Ramos (cell line): ENCODE data around the gene OR2W1.

ENCODE experiments used
- in situ Hi-C: fragments of 300-500 bp; cut with MboI; formaldehyde crosslinking; loops from one replicate; pipeline ENCODE4 v1.14.3; 2022; ENCODE audit warnings: low sequenced_read_pairs; ENCODE audit not compliant: unreplicated experiment

Gene OR2W1

GRCh38 chr6:29045075-29045474 is at the start of gene OR2W1:
OR2W1 (minus strand) TSS chr6:29045175; CDS start chr6:29045175, 0 bp downstream.
- in situ Hi-C loops: no loop called here

GRCh38 chr6:29092957-29093356 is 48.0 kb upstream of the OR2W1 start:
- in situ Hi-C loops: no loop called here

GRCh38 chr6:29087213-29087612 is 42.2 kb upstream of the OR2W1 start, which contains the start of gene OR2B3:
OR2B3 (minus strand) TSS chr6:29087313; CDS start chr6:29087248, 65 bp downstream.
- in situ Hi-C loops: no loop called here

GRCh38 chr6:29082457-29082856 is 37.5 kb upstream of the OR2W1 start:
- in situ Hi-C loops: no loop called here

- in situ Hi-C loops: no loop called here
These were observed 36.3 kb upstream of the OR2W1 start for GRCh38 chr6:29081312-29081711.

- in situ Hi-C loops: no loop called here
These were observed 34.2 kb upstream of the OR2W1 start for GRCh38 chr6:29079203-29079602.

- in situ Hi-C loops: no loop called here
These were observed 27.1 kb upstream of the OR2W1 start for GRCh38 chr6:29071831-29072723.

GRCh38 chr6:29051680-29052079 is 6.7 kb upstream of the OR2W1 start:
- in situ Hi-C loops: no loop called here

GRCh38 chr6:29035951-29036350 is 9.0 kb downstream of the OR2W1 start:
- in situ Hi-C loops: no loop called here

- in situ Hi-C loops: no loop called here
These were observed 16.2 kb downstream of the OR2W1 start for GRCh38 chr6:29028821-29029220.

- in situ Hi-C loops: no loop called here
These were observed 18.9 kb downstream of the OR2W1 start for GRCh38 chr6:29025927-29026585.

- in situ Hi-C loops: no loop called here
These were observed 23.5 kb downstream of the OR2W1 start for GRCh38 chr6:29021434-29021833.

- in situ Hi-C loops: loop anchor here (10.0 kb wide), 1 partner anchor 325 kb away; no protein-coding TSS in a partner anchor
These were observed 25.3 kb downstream of the OR2W1 start for GRCh38 chr6:29019629-29020028.

GRCh38 chr6:29017428-29017802 is 27.6 kb downstream of the OR2W1 start:
- in situ Hi-C loops: loop anchor here (10.0 kb wide), 1 partner anchor 323 kb away; no protein-coding TSS in a partner anchor

GRCh38 chr6:29016559-29017427 is 28.2 kb downstream of the OR2W1 start:
- in situ Hi-C loops: loop anchor here (10.0 kb wide), 1 partner anchor 322 kb away; no protein-coding TSS in a partner anchor

- in situ Hi-C loops: loop anchor here (5.0 to 10.0 kb wide), 2 partner anchors 173 to 320 kb away; no protein-coding TSS in a partner anchor
These were observed 30.0 kb downstream of the OR2W1 start for GRCh38 chr6:29014729-29015608.

GRCh38 chr6:29011276-29011734 is 33.7 kb downstream of the OR2W1 start:
- in situ Hi-C loops: loop anchor here (5.0 to 10.0 kb wide), 2 partner anchors 169 to 317 kb away; no protein-coding TSS in a partner anchor

- in situ Hi-C loops: no loop called here
These were observed 35.6 kb downstream of the OR2W1 start for GRCh38 chr6:29009358-29009757.

- in situ Hi-C loops: no loop called here
These were observed 36.9 kb downstream of the OR2W1 start for GRCh38 chr6:29008089-29008488.
